ENCODE measurements around the gene WWP2. TPM values are rescaled to one million over a fixed set of nuclear protein-coding genes. Genes with fewer than 3 reads are reported as not detected.
A peak's percentile ranks its signal among the peaks of the same experiment; 100 is the strongest.

Gene WWP2
- total RNA-seq, 1 experiment from 2014 or later, result 40.2 TPM

- H4K91ac ChIP-seq (ENCODE audit: insufficient read length, low read depth, low read length), result no peak overlapping the region
- no peaks in the 10 kb centered on the region for H3K4me1 ChIP-seq (ENCODE audit: insufficient read depth, low read length)
- no peaks in the 10 kb centered on the region for H3K9me3 ChIP-seq (ENCODE audit: control insufficient read depth, low read depth, low read length)
- no peak for DNase-seq
- H4K20me1 ChIP-seq (ENCODE audit: control insufficient read depth, insufficient read depth, insufficient read length), result no peaks in the 10 kb centered on the region
- no peak for TF ChIP-seq CTCF (conservative IDR thresholded peaks at IDR 0.05)
- no CpG with 5 or more reads among the region's 5 CpGs for WGBS (ENCODE audit: extremely low coverage, insufficient read length, low lambda C conversion rate)
- peaks cover 16% of the 10 kb centered on the region; the same call in 1 of the 2 replicates for H3K79me2 ChIP-seq (ENCODE audit: insufficient read depth, low read length)
- H3K4me1 Mint-ChIP-seq, result peaks cover 8 to 9% of the 10 kb centered on the region in 2 experiments
- no peak overlapping the region for H3K4ac ChIP-seq (ENCODE audit: low read depth, low read length)
- H3K4me3 Mint-ChIP-seq, result no peak overlapping the region
- H2BK20ac ChIP-seq (ENCODE audit: low read depth, low read length, poor library complexity, severe bottlenecking), result no peak overlapping the region
- no peak overlapping the region for H3K56ac ChIP-seq (ENCODE audit: insufficient read length, low read depth, low read length)
- no peak overlapping the region for H4K8ac ChIP-seq (replicated peaks; ENCODE audit: insufficient read length, low read depth, low read length)
- H3K9ac ChIP-seq (ENCODE audit: extremely low read depth, insufficient read length, low read length), result no peak overlapping the region
- H3K27ac Mint-ChIP-seq, result peak overlapping the region in 1 of 3 experiments; percentile 21; a peak in 1 of 7 replicates
- no peak overlapping the region for H2BK5ac ChIP-seq (ENCODE audit: insufficient read length, low read length)
- H3K23me2 ChIP-seq (ENCODE audit: insufficient read length, low read depth, low read length, poor library complexity, severe bottlenecking), result peaks cover 4% of the 10 kb centered on the region
- no peak overlapping the region for H2AK5ac ChIP-seq (ENCODE audit: insufficient read length, low read length)
- H3K79me1 ChIP-seq (ENCODE audit: insufficient read depth, low read depth, low read length, poor library complexity, severe bottlenecking), result peaks cover 4% of the 10 kb centered on the region
- no peaks in the 10 kb centered on the region for H3K27me3 Mint-ChIP-seq (ENCODE audit: low read depth)
- no peak overlapping the region for H4K5ac ChIP-seq (ENCODE audit: insufficient read length, low read depth, low read length)
- no peak overlapping the region for H2BK12ac ChIP-seq (ENCODE audit: insufficient read length, low read depth, low read length)
- no peaks in the 10 kb centered on the region for H3K27me3 ChIP-seq (ENCODE audit: insufficient read depth, low read length)
- H3K27ac ChIP-seq (ENCODE audit: insufficient read length, low read depth, low read length), result no peak overlapping the region
- no peak overlapping the region for H3K4me2 ChIP-seq (ENCODE audit: insufficient read depth, insufficient read length, low read length)
- no peak overlapping the region for H3K14ac ChIP-seq (ENCODE audit: insufficient read depth, low read length)
- H3K36me3 Mint-ChIP-seq (ENCODE audit: insufficient read depth in 1 of 3, low read depth in 3 of 3), result peaks cover 0 to 2% (median 2%) of the 10 kb centered on the region in 3 experiments; a peak in 4 of 7 replicates
- H3K23ac ChIP-seq (ENCODE audit: insufficient read length, low read depth, low read length), result no peak overlapping the region
- H3T11ph ChIP-seq (ENCODE audit: low read length), result no peak overlapping the region
- peaks cover 0 to 3% of the 10 kb centered on the region in 2 experiments; a peak in 2 of 5 replicates for H3K9me3 Mint-ChIP-seq
- H3K18ac ChIP-seq (ENCODE audit: insufficient read length, low read depth, low read length), result no peak overlapping the region
- H2AFZ ChIP-seq (ENCODE audit: low read length), result no peak overlapping the region
- H2BK15ac ChIP-seq (ENCODE audit: low read depth, low read length), result no peak overlapping the region
- no peak overlapping the region for H2BK120ac ChIP-seq (ENCODE audit: low read depth, low read length, poor library complexity, severe bottlenecking)
Measured at GRCh38 chr16:69767459-69768229, 5.5 kb downstream of the WWP2 start.

Data from H9 (cell line).